PC-9 (cell line): ENCODE data around the gene ANO8. TPM values are rescaled to one million over a fixed set of nuclear protein-coding genes. Genes with fewer than 3 reads are reported as not detected.

Experiments
- BruUV-seq: library from RNA; stranded (reverse); fragments of 400-500 nt; replicated peaks from 2 replicates; lab custom pipeline; 2021; lab: Mats Ljungman, UMichigan
- CTCF ChIA-PET: fragments of 300-600 bp; sonication (Branson Sonifier 250); formaldehyde crosslinking; loops from one replicate; lab custom pipeline; 2022; ENCODE audit warnings: antibody characterized with exemption; lab: Charles Lee
- POLR2A ChIA-PET: fragments of 300-600 bp; sonication (Branson Sonifier 250); formaldehyde crosslinking; loops from one replicate; lab custom pipeline; 2022; ENCODE audit warnings: antibody characterized with exemption; ENCODE audit not compliant: unreplicated experiment; lab: Charles Lee
- DNase-seq, 2 experiments: peaks; one replicate each; pipeline versions ENCODE4 v3.0.0 to v3.0.0-alpha.2; 2015 to 2022; ENCODE audit warnings: mixed read lengths in 1 of 2
- H2AFZ ChIP-seq: fragments of 200-600 bp; sonication (generic); 2 replicates; pipeline ENCODE4 v1.8.1; 2017; ENCODE audit warnings: antibody characterized with exemption
- H3F3A ChIP-seq: fragments of 200-600 bp; sonication (generic); 2 replicates; pipeline ENCODE4 v1.8.1; 2017; ENCODE audit warnings: antibody characterized with exemption, mild to moderate bottlenecking, low read depth; ENCODE audit not compliant: insufficient read depth
- H3K27ac ChIP-seq: fragments of 200-600 bp; sonication (generic); 2 replicates; pipeline ENCODE4 v1.6.1; 2016; ENCODE audit warnings: mixed run types
- H3K27me3 ChIP-seq: fragments of 200-600 bp; sonication (generic); 2 replicates; pipeline ENCODE4 v1.6.1; 2016; ENCODE audit warnings: low read depth, mixed run types; ENCODE audit not compliant: insufficient read depth
- H3K36me3 ChIP-seq: fragments of 200-600 bp; sonication (generic); 2 replicates; pipeline ENCODE4 v1.6.1; 2016; ENCODE audit warnings: low read depth, mixed run types
- H3K4me1 ChIP-seq: fragments of 200-600 bp; sonication (generic); replicated peaks from 2 replicates; pipeline ENCODE4 v1.6.1; 2016; ENCODE audit warnings: mixed run types; ENCODE audit not compliant: insufficient read depth
- H3K4me2 ChIP-seq: fragments of 200-600 bp; sonication (generic); 2 replicates; pipeline ENCODE4 v1.6.1; 2017; ENCODE audit warnings: mixed run types
- H3K4me3 ChIP-seq: fragments of 200-600 bp; sonication (generic); 2 replicates; pipeline ENCODE4 v1.6.1; 2016; ENCODE audit warnings: mixed run types
- H3K79me2 ChIP-seq: fragments of 200-600 bp; sonication (generic); 2 replicates; pipeline ENCODE4 v1.6.1; 2017; ENCODE audit warnings: low read depth, mixed run types
- H3K9me2 ChIP-seq: fragments of 200-600 bp; sonication (generic); 2 replicates; pipeline ENCODE4 v1.8.1; 2017; ENCODE audit warnings: mild to moderate bottlenecking; ENCODE audit not compliant: insufficient read depth
- H3K9me3 ChIP-seq: fragments of 200-600 bp; sonication (generic); 2 replicates; pipeline ENCODE4 v1.8.1; 2016; ENCODE audit warnings: low read depth; ENCODE audit not compliant: insufficient read depth
- H4K20me1 ChIP-seq: fragments of 200-600 bp; sonication (generic); 2 replicates; pipeline ENCODE4 v1.8.1; 2017; ENCODE audit not compliant: insufficient read depth
- CTCF ChIP-seq: fragments of 200-600 bp; sonication (generic); conservative IDR thresholded peaks from 2 replicates; pipeline ENCODE4 v1.6.1; 2017; ENCODE audit warnings: mixed run types, antibody characterized with exemption, mild to moderate bottlenecking, moderate library complexity
- EZH2 ChIP-seq: fragments of 200-600 bp; sonication (generic); IDR thresholded peaks from 2 replicates; pipeline ENCODE4 v1.8.0; 2017; ENCODE audit warnings: antibody characterized with exemption, low read depth
- intact Hi-C: fragments of 100-400 bp; cut with micrococcal nuclease; formaldehyde crosslinking; loops from one replicate; pipeline ENCODE4 v1.10.0; 2022; ENCODE audit not compliant: unreplicated experiment
- total RNA-seq: library from RNA; stranded (reverse); gene quantifications from 2 replicates; pipeline ENCODE4 v1.2.3, GENCODE V29; 2021

Gene ANO8
- total RNA-seq, 1 experiment from 2014 or later = 11.4 TPM

DNA sequence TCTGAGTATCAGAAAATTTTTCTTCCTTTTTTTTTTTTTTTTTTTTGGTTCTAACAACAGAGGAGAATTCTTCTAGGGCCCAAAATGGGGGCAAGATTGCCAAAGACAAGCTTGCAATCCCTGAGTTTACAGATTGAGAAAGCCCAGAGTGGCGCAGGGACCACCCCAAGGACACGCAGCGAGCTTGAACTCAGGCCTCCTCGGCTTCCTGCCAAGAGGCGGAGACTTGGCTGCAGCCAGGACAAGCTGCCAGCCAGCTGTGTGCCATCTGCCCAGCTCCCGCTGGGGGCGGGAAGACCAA is 29.5 kb downstream of the ANO8 start:
- Histone ChIP-seq H3K79me2 (peaks cover 50% of the 10 kb centered on the region), H3K27ac (no peak overlapping the region), H3F3A (peaks cover 22% of the 10 kb centered on the region), H3K27me3 (no peaks in the 10 kb centered on the region), H3K9me3 (no peaks in the 10 kb centered on the region), H3K36me3 (no peaks in the 10 kb centered on the region), H4K20me1 (no peaks in the 10 kb centered on the region), H3K4me3 (no peak overlapping the region), H3K9me2 (no peaks in the 10 kb centered on the region), H3K4me1 (peaks cover 39% of the 10 kb centered on the region), H3K4me2 (peak overlapping the region; percentile 46), H2AFZ (no peak overlapping the region)
- CTCF ChIA-PET = interaction anchor here (0.6 to 1.2 kb wide), 4 partner anchors 12 to 551 kb away, joined by 3 to 4 read pairs (median 3); no protein-coding TSS in a partner anchor
- intact Hi-C loops = loop anchor here (1.0 to 10.0 kb wide), 4 partner anchors 21 to 627 kb away; partner anchors contain the start of genes CCDC124 and NWD1
- DNase-seq = no peak
- TF ChIP-seq CTCF (no peak), EZH2 (no peak)
- POLR2A ChIA-PET = interaction anchor here (0.6 to 0.7 kb wide), 2 partner anchors 484 to 546 kb away, joined by 17 to 29 read pairs; no protein-coding TSS in a partner anchor
- BruUV-seq = no TSS peak

DNA sequence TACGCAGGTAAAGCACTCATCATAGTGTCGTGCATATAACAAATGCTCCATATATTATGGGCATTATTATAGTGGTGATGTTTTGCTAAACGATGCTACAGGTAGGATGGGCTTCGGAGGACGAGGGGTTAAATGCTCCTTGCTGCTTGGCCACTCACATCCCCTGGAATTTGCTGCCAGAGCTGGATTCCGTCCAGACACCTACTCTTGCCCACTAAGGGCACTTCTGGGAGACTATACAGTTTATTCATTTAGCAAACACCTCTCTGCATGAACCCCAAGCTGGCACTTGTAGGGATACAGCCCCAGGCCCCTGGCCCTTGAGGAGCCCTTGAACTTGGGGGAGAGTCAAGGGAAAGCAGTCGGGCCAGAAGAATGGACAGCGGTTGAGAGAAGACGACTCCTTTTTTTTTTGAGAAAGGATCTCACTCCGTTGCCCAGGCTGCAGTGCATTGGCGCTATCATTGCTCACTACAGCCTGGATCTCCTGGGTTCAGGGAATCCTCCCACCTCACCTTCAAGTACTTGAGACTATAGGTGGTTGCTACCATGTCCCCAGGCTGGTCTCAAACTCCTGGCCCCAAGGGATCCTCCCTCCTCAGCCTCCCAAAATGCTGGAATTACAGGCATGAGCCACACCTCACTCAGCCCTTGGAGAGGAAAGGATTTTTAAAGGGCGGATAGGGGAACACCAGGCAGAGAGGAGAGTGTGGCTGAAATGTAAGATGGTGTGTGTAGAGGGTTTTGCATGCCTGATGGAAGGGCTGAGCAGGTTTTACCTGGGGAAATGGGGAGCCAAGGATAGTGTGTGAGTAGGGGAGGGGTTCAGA is 30.1 kb downstream of the ANO8 start:
- BruUV-seq = no TSS peak
- H4K20me1 ChIP-seq = no peaks in the 10 kb centered on the region
- no peak overlapping the region for H2AFZ ChIP-seq
- H3K4me1 ChIP-seq = peaks cover 39% of the 10 kb centered on the region
- intact Hi-C loops = loop anchor here (1.0 to 10.0 kb wide), 4 partner anchors 22 to 628 kb away; partner anchors contain the start of genes CCDC124 and NWD1
- CTCF ChIA-PET = interaction anchor here (0.8 to 1.2 kb wide), 3 partner anchors 12 to 551 kb away, joined by 3 read pairs; no protein-coding TSS in a partner anchor
- H3K36me3 ChIP-seq = no peaks in the 10 kb centered on the region
- peaks cover 48% of the 10 kb centered on the region for H3K79me2 ChIP-seq
- POLR2A ChIA-PET = interaction anchor here (0.6 to 0.7 kb wide), 2 partner anchors 483 to 547 kb away, joined by 17 to 29 read pairs; no protein-coding TSS in a partner anchor
- no peaks in the 10 kb centered on the region for H3K27me3 ChIP-seq
- no peak overlapping the region for H3K27ac ChIP-seq
- peaks cover 22% of the 10 kb centered on the region for H3F3A ChIP-seq
- H3K4me2 ChIP-seq = peak overlapping the region; percentile 46
- no peaks in the 10 kb centered on the region for H3K9me3 ChIP-seq
- no peak for DNase-seq
- TF ChIP-seq CTCF = no peak
- no peak for TF ChIP-seq EZH2
- H3K4me3 ChIP-seq = no peak overlapping the region
- H3K9me2 ChIP-seq = no peaks in the 10 kb centered on the region

DNA sequence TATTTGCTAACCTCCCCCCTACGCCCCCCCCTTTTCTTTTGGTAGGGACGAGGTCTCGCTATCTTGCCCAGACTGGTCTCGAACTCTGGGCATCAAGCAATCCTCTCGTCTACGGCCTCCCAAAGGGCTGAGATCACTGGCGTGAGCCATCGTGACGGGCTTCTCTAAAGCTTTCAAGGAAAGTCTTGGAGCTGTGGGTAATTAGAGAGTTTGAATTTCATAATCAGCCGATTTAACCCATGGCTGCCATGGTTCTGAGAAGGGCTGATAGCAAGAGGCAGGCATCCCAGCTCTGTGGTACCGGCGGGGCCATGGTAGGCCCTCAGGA is 30.8 kb downstream of the ANO8 start:
- peak overlapping the region; percentile 90 for H3K4me2 ChIP-seq
- CTCF ChIA-PET = no interaction called here
- peaks cover 47% of the 10 kb centered on the region for H3K79me2 ChIP-seq
- H3K27me3 ChIP-seq = no peaks in the 10 kb centered on the region
- no peaks in the 10 kb centered on the region for H3K36me3 ChIP-seq
- peaks cover 28% of the 10 kb centered on the region for H3F3A ChIP-seq
- H2AFZ ChIP-seq = no peak overlapping the region; the same call in 1 of the 2 replicates
- no peaks in the 10 kb centered on the region for H4K20me1 ChIP-seq
- no peak for DNase-seq
- peak overlapping the region; percentile 67; the same call in 1 of the 2 replicates for H3K4me3 ChIP-seq
- POLR2A ChIA-PET = no interaction called here
- H3K9me3 ChIP-seq = no peaks in the 10 kb centered on the region
- TF ChIP-seq CTCF (no peak), EZH2 (no peak)
- H3K9me2 ChIP-seq = no peaks in the 10 kb centered on the region
- peaks cover 39% of the 10 kb centered on the region for H3K4me1 ChIP-seq
- intact Hi-C loops = loop anchor here (2.0 to 10.0 kb wide), 2 partner anchors 83 to 589 kb away; partner anchors contain the start of gene NWD1
- no peak overlapping the region for H3K27ac ChIP-seq
- BruUV-seq = no TSS peak
